Glutamatergic neuron (in vitro differentiated cells): ENCODE results near the gene PLAAT2. TPM values are rescaled to one million over a fixed set of nuclear protein-coding genes. Genes with fewer than 3 reads are reported as not detected.

Experiments
- DNase-seq: peaks from one replicate; pipeline ENCODE4 v3.0.0; 2022
- H3K27ac Mint-ChIP-seq: one replicate; pipeline ENCODE4 v1.8.0; 2020; ENCODE audit warnings: mild to moderate bottlenecking, mixed read lengths, inconsistent platforms; ENCODE audit not compliant: unreplicated experiment
- H3K27me3 Mint-ChIP-seq: one replicate; pipeline ENCODE4 v1.8.0; 2020; ENCODE audit warnings: mild to moderate bottlenecking, moderate library complexity, mixed read lengths, inconsistent platforms; ENCODE audit not compliant: unreplicated experiment
- H3K36me3 Mint-ChIP-seq: one replicate; pipeline ENCODE4 v1.8.0; 2020; ENCODE audit warnings: mild to moderate bottlenecking, mixed read lengths, inconsistent platforms; ENCODE audit not compliant: unreplicated experiment
- H3K4me1 Mint-ChIP-seq: one replicate; pipeline ENCODE4 v1.8.0; 2020; ENCODE audit warnings: mild to moderate bottlenecking, low read depth, mixed read lengths, inconsistent platforms; ENCODE audit not compliant: unreplicated experiment
- H3K4me3 Mint-ChIP-seq: one replicate; pipeline ENCODE4 v1.8.0; 2020; ENCODE audit warnings: mild to moderate bottlenecking, mixed read lengths, inconsistent platforms; ENCODE audit not compliant: unreplicated experiment
- H3K9me3 Mint-ChIP-seq: one replicate; pipeline ENCODE4 v1.8.0; 2020; ENCODE audit warnings: mild to moderate bottlenecking, moderate library complexity, mixed read lengths, inconsistent platforms; ENCODE audit not compliant: unreplicated experiment
- total RNA-seq: library from RNA; stranded (reverse); fragmentation: NEBNext Ultra II Directional; extraction: Animal tissue kit (Norgen Biotek cat#: 25700); gene quantifications from one replicate; pipeline ENCODE4 v1.2.1, GENCODE V29; 2021; ENCODE audit not compliant: unreplicated experiment
- TF ChIP-seq, protein P1 (sequence below): fragments of 200-600 bp; sonication (generic); IDR thresholded peaks from one replicate; pipeline ENCODE4 v1.5.0; 2021; ENCODE audit not compliant: partially characterized antibody, unreplicated experiment

PLAAT2 gene
- total RNA-seq, 1 donor from 2014 or later: not detected

DNA sequence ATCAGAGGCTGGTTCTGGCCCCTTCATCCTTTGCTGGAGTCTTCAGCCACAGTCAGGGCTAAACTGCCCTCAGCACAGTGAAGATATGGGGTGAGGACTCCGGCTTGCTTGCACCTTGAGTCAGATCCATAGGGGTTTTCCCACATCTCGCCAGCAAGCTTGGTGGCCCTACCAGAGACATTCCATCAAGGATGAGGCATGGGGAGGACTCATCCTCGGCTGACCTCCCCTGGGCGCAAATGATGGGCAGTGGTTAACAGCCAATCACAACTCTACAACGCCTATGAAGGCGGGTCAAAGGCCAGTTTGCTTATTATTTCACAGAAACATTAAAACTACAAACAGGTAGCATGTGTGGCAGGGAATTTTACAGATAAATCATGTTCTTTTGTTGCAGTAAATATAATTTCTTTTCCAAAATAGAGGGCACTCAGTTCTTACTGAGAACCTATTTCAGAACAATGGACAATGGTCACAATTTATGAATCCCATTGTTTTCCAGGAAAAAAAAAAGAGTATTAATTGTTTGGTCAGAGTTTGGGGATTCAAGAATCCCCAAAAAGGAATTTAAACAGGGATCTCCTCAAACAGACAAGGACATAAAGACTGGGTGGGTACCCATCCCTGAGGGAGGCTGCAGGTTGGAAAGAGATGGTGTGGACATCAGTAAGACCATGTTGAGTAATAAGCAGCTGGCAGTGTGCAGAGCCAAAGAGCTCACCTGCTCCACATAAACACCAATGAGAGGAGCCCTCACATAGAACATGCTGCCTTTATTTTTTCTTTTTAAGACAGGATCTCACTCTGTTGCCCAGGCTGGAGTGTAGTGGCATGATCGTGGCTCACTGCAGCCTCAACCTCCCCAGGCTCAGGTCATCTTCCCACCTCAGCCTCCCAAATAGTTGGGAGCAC lies 36.3 kb upstream of the PLAAT2 start:
- H3K4me3 Mint-ChIP-seq: no peak overlapping the region
- TF ChIP-seq, protein P1, sequence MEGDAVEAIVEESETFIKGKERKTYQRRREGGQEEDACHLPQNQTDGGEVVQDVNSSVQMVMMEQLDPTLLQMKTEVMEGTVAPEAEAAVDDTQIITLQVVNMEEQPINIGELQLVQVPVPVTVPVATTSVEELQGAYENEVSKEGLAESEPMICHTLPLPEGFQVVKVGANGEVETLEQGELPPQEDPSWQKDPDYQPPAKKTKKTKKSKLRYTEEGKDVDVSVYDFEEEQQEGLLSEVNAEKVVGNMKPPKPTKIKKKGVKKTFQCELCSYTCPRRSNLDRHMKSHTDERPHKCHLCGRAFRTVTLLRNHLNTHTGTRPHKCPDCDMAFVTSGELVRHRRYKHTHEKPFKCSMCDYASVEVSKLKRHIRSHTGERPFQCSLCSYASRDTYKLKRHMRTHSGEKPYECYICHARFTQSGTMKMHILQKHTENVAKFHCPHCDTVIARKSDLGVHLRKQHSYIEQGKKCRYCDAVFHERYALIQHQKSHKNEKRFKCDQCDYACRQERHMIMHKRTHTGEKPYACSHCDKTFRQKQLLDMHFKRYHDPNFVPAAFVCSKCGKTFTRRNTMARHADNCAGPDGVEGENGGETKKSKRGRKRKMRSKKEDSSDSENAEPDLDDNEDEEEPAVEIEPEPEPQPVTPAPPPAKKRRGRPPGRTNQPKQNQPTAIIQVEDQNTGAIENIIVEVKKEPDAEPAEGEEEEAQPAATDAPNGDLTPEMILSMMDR: no peak
- DNase-seq: no peak
- H3K27ac Mint-ChIP-seq: no peak overlapping the region
- H3K4me1 Mint-ChIP-seq: peaks cover 6% of the 10 kb centered on the region
- peaks cover 6% of the 10 kb centered on the region for H3K36me3 Mint-ChIP-seq
- H3K27me3 Mint-ChIP-seq: peaks cover 1% of the 10 kb centered on the region
- H3K9me3 Mint-ChIP-seq: peaks cover 2% of the 10 kb centered on the region

DNA sequence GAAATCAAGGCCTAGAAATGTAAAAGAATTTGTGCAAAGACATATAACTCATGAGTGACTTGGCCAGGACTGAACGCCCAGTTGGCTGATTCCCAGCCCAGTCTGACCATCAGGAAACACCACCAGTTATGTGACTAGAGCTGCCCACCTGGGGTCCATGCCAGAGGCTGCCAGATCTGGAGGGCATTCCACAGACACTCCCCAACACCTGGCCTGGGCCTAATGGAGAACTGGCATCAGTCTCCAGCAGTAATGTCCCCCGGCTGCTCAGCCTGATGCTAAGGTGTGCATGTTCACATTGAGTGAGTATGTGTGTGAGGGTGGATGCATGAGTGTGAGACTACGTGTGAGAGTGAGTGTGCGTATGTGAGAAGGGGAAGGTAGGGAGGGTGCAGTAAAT lies 35.4 kb upstream of the PLAAT2 start:
- Mint-ChIP-seq H3K36me3 (peaks cover 6% of the 10 kb centered on the region), H3K27me3 (peaks cover 1% of the 10 kb centered on the region), H3K27ac (no peak overlapping the region), H3K4me3 (no peak overlapping the region), H3K4me1 (peaks cover 5% of the 10 kb centered on the region), H3K9me3 (peaks cover 2% of the 10 kb centered on the region)
- no peak for DNase-seq
- TF ChIP-seq, protein P1: no peak

DNA sequence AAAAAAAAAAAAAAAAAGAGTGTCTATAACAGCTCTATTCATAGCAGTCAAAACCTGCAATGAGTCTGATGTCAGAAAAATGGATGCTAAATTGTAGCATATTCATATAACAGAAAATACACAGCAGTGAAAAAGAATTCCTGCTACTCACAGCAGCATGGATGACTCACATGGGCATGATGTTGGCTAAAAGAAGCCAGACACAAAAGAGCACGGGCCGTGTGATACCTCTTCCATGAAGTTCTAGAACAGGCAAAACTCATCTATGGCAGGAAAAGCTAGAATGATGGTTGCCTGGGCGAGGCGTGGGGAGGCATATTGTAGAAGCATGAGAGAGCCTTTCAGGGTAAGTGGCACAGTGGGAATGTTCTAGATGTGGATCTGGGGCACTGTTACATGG lies 32.1 kb upstream of the PLAAT2 start:
- Mint-ChIP-seq H3K9me3 (peaks cover 3% of the 10 kb centered on the region), H3K4me1 (no peaks in the 10 kb centered on the region), H3K27ac (no peak overlapping the region), H3K27me3 (peaks cover under 1% of the 10 kb centered on the region), H3K36me3 (peaks cover 9% of the 10 kb centered on the region), H3K4me3 (no peak overlapping the region)
- no peak for DNase-seq
- TF ChIP-seq, protein P1: no peak

DNA sequence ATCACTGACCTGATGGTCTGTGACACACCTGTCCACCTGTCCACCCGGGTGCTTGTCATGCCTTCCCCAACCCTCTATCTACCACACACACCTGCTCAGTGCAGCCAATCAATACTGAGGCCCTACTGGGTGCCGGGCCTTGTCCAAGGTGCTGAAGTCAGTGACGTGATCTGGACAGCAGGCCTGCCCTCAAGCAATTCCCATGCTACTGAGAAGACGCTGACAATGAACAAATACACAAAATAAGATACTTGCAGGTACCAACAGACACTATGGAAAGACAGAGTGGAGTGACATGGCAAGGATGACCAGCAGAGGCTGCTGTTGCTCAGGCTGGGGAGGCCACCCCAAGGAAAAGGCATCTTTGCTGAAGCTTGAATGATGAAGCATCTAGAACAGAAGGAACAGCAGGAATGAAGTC lies 29.8 kb upstream of the PLAAT2 start:
- no peaks in the 10 kb centered on the region for H3K4me1 Mint-ChIP-seq
- DNase-seq: peak; percentile 40
- no peaks in the 10 kb centered on the region for H3K27me3 Mint-ChIP-seq
- TF ChIP-seq, protein P1: peak; percentile 34
- peak overlapping the region; percentile 71 for H3K27ac Mint-ChIP-seq
- peaks cover 9% of the 10 kb centered on the region for H3K36me3 Mint-ChIP-seq
- no peak overlapping the region for H3K4me3 Mint-ChIP-seq
- peaks cover 1% of the 10 kb centered on the region for H3K9me3 Mint-ChIP-seq
